HG03432 (cell line): Measurements from ENCODE around the gene FSTL3.

Experiments
- ATAC-seq: cut with Tn5 transposase; IDR thresholded peaks from one replicate; pipeline ENCODE4 v1.9.1; 2021; ENCODE audit warnings: mild to moderate bottlenecking, moderate library complexity; ENCODE audit not compliant: unreplicated experiment

Gene FSTL3

GRCh38 chr19:644789-645188 lies 31.4 kb upstream of the FSTL3 start:
- ATAC-seq = no peak

- ATAC-seq = no peak
These were observed 30.0 kb upstream of the FSTL3 start for GRCh38 chr19:645912-646778.

- ATAC-seq = no peak
These were observed 29.2 kb upstream of the FSTL3 start for GRCh38 chr19:646779-647565.

- ATAC-seq = no peak
These were observed 28.5 kb upstream of the FSTL3 start for GRCh38 chr19:647566-648284.

- ATAC-seq = no peak
These were observed 27.9 kb upstream of the FSTL3 start for GRCh38 chr19:648305-648704.

GRCh38 chr19:648904-649801 lies 27.0 kb upstream of the FSTL3 start:
- no peak for ATAC-seq

GRCh38 chr19:650121-650520 lies 26.1 kb upstream of the FSTL3 start:
- ATAC-seq = no peak

- no peak for ATAC-seq
These were observed 24.9 kb upstream of the FSTL3 start for GRCh38 chr19:651114-651818.

GRCh38 chr19:651991-652390 lies 24.2 kb upstream of the FSTL3 start:
- no peak for ATAC-seq

GRCh38 chr19:652467-653389 lies 23.5 kb upstream of the FSTL3 start:
- ATAC-seq = no peak

- ATAC-seq = no peak
These were observed 22.8 kb upstream of the FSTL3 start for GRCh38 chr19:653425-653824.

- no peak for ATAC-seq
These were observed 20.5 kb upstream of the FSTL3 start for GRCh38 chr19:655691-656090.

- no peak for ATAC-seq
These were observed 19.2 kb upstream of the FSTL3 start for GRCh38 chr19:656751-657559.

- ATAC-seq = no peak
These were observed 18.6 kb upstream of the FSTL3 start for GRCh38 chr19:657611-658010.

- no peak for ATAC-seq
These were observed 17.9 kb upstream of the FSTL3 start for GRCh38 chr19:658059-658839.

GRCh38 chr19:658916-659839 lies 17.0 kb upstream of the FSTL3 start:
- no peak for ATAC-seq
